GM19238 (cell line): ENCODE data around the gene RNF31.

Source experiments
- DNase-seq: peaks from one replicate; pipeline ENCODE4 v3.0.0; 2011; ENCODE audit warnings: low spot score; ENCODE audit not compliant: insufficient read length

RNF31 gene

DNA sequence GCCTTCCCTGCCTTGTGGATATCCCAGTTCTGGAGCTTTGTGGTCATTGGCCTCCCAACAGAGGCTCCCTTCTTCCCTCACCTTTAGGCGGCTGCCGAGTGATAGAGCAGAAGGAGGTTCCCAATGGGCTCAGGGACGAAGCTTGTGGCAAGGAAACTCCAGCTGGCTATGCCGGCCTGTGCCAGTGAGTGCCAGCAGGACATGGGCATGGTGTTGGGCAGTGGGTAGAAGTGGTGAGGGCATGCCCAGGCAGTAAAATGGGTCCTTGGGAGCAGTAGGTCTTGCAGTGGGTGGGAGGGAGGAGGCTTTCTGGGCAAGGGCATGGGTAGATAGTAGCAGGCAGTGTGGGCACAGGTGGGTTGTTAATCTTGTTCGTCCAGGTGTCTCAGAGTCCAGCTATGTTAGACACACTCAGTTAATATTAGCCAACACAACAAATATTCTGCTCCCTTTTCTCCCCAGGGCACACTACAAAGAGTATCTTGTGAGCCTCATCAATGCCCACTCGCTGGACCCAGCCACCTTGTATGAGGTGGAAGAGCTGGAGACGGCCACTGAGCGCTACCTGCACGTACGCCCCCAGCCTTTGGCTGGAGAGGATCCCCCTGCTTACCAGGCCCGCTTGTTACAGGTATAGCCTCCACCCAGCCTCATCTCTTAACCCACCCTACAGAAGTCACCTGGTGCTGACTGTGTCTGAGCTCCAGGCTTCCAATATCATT lies 12.6 kb downstream of the RNF31 start:
- no peak for DNase-seq

DNA sequence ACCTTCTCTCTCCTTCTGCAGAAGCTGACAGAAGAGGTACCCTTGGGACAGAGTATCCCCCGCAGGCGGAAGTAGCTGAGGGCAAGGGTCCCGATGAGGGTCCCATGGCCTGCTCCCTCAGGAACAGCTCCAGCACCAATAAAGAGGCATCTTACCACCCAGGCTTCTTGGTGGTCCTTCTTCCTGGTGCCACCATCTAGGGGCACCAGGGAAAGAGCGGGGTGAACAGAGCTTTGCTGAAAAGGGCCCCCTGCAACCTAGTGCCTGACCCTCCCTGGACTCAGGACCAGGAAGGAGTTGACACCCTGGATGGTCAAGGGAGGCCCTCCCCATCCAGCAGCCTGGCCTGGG lies 13.2 kb downstream of the RNF31 start:
- DNase-seq: no peak

DNA sequence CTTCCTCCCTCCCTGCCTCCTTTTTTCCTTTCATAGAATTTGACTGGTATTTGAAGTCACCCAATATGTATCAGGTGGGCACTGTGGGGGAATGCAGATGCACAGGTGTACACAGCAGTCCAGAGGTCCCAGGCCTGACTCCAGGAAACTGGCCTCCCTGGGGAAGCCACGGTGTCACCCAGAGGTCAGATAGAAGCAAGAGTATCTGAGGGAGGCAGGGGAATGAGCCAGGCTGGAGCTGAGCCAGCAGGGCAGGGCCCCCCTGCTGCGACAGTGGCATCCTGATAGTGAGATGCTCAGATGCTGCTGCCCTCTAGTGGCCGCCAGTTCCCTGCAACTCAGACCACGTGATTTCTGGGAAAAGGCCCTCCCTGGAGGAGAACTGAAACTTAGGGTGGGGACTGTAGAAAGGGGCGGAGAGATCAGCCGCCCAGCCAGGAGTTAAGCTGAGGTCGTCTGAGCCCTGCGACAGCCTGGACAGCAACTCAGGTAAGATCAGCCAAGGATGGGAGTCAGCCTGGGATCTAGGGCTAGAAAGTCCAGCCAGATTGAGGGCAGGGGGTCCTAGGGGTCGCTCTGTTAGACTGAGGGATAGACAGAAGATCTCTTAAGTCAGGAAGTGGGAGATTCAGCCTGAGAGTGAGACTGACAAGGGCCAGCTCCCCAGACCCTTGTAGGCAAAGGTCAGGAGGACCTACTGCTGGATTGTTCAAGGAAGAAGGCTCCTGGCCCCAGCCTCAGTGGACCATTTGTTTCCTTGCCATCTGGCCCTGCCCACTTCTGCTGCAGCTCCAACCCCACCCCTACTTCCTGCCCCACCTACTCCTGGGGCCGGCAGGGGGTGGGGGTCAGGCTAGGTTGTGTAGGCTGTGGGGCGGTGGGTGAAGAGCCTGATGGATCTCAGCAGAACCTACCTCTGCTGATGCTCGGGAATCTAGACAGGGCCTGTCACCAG lies 13.8 kb downstream of the RNF31 start, which contains the start of gene IRF9:
TSS of gene IRF9 (plus strand) at position 416 of the 955 bp plus-strand sequence. CDS start 880 bp downstream, outside the sequence.
- peak; percentile 93 for DNase-seq

DNA sequence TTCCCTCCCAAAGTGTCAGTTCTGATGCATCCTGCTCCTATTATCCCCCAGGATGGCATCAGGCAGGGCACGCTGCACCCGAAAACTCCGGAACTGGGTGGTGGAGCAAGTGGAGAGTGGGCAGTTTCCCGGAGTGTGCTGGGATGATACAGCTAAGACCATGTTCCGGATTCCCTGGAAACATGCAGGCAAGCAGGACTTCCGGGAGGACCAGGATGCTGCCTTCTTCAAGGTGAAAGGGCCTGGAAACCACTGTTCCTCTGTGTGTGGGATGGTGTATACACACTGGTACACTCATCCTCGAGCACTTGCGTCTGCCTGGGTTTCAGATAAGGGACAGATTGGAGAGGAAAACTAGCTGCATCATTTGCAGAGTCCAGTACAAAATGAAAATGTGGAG lies 14.8 kb downstream of the RNF31 start:
- DNase-seq: no peak

DNA sequence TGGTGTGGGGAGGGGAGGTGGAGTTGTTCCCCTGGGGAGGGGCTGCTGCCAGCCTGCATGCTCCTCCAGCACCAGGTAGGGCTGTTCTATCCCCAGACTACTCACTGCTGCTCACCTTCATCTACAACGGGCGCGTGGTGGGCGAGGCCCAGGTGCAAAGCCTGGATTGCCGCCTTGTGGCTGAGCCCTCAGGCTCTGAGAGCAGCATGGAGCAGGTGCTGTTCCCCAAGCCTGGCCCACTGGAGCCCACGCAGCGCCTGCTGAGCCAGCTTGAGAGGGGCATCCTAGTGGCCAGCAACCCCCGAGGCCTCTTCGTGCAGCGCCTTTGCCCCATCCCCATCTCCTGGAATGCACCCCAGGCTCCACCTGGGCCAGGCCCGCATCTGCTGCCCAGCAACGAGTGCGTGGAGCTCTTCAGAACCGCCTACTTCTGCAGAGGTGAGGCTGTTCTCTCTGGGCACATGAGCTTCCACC lies 17.3 kb downstream of the RNF31 start:
- no peak for DNase-seq

DNA sequence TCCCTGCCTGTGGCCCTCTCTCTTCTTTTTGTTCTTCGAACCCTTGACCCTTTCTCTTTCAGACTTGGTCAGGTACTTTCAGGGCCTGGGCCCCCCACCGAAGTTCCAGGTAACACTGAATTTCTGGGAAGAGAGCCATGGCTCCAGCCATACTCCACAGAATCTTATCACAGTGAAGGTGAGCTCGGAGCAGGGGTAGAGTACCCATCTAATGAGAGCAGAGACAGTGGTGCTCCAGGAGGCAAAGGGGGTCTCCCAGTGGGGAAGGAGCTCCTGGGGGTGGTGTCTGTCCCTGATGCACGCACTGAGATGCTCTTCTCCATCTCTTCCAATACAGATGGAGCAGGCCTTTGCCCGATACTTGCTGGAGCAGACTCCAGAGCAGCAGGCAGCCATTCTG lies 18.5 kb downstream of the RNF31 start:
- DNase-seq: no peak

DNA sequence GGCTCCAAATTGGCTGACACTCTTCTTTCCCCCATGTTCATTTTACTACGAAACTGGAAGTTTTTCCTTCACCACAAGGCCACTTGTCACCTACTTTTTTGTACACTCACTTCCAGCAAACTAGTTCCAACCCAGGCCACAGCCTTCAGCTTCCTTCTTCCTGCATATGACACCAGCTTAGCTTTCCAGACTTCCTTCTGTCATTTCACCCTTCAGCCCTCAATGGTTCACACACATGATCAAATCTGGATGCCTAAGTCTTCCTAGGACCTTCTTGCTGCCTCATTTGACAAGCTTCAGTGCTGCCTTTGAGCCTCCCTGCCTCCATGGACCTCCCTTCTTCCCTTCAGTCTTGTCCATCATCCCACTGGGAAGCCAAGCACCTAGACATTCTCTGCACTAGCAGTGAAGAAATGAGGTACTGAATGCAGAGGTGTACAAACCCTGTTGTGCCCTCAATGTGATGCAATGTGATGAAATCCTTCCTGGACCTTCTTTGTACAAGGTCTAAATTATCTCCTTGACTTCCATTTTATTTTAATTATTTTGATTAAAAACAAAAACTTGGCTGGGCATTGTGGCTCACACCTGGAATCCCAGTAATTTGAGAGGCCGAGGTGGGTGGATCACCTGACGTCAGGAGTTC lies 20.3 kb downstream of the RNF31 start:
- DNase-seq: no peak

DNA sequence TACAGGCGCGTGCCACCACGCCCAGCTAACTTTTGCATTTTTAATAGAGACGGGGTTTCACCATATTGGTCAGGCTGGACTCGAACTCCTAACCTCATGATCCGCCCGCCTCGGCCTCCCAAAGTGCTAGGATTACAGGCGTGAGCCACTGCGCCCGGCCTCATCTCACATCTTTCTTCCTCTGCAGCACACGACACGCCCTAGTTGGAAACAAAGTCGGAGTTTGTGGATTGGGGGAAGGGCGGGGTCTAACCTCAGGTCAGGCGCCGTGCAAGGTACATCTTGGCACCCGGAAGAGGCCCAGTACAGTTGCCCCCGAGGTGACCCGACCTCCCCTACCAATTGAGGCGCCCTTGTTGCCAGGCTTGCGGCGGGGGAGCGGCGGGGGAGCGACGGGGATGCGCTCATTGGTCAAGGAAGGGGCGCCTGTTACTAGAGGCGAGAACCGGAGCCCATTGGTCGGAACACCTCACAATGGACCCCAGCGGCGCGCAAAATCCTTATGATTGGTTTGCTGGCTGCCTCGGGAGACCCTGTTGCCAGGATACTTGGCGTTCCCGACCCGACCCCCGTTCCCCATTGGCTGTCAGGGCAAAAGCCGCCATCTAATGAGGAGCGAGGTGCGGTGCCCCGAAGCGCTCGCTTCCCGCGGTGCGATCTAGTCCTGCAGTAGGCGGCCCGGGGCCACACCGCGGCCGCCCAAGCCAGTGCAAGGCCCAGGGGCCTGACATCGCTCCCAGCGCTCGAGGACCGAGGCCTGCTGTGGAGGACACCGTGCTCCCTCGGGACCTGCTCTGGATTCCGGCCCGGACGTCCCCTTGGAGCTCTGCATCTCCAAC lies 24.3 kb downstream of the RNF31 start, which contains the start of gene REC8:
TSS of gene REC8 (plus strand) at position 659 of the 839 bp plus-strand sequence. CDS start 473 bp downstream, outside the sequence.
- DNase-seq: peak; percentile 93

DNA sequence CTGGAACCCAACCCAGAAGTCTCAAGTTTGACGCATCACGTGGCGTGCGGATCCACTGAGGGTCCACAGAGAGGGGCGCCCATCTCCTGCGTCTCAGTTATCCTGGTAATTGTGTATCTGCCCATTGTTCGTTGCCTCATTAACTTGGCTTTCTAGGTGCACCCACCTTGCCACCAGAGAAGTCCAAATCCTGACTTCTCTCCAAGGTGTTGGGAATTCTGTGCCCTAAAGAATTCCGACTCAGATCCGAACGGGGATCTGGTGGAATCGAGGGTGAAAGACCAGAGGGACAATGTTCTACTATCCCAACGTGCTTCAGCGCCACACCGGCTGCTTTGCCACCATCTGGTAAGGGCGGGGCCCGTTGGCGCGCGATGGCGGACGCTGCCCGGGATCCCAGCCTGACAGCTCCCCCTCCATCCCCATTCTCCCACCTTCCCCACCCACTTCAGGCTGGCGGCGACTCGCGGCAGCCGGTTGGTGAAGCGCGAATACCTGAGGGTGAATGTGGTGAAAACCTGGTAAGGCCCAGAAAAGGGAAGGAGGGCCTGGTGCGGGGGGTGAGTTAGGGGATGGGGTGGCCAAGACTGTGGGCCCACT lies 25.1 kb downstream of the RNF31 start:
- DNase-seq: no peak

DNA sequence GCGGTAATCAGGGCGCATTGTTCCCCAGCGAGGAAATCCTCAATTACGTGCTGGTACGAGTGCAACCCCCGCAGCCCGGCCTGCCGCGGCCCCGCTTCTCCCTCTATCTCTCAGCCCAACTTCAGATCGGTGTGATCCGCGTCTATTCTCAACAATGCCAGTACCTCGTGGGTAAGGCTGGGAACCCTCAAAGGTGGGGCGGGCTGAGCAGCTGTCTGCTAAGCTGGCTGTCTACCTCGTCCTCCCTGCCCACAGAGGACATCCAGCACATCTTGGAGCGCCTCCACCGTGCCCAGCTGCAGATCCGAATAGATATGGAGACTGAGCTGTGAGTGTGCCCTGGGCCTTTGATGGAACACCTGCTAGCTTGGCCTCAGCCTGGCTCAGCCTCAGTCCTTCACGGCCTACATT lies 25.6 kb downstream of the RNF31 start:
- DNase-seq: no peak

DNA sequence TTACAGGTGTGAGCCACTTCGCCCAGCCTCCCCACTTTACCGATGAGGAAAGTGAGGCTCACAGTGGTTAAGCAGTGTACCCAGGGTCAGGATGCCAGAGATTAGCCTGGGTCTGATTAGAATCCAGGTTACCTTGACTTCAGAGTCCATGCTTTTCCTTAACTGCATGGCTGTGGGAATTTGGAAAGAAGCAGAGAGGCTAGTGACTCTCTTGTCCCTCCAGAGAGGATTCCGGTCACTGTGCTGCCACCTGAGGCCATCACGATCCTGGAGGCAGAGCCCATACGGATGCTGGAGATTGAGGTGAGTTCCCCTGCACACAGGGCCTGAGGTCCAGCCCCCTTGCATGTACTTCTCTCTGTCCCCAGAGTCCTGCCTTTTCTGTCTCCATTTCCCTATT lies 29.3 kb downstream of the RNF31 start:
- DNase-seq: no peak

DNA sequence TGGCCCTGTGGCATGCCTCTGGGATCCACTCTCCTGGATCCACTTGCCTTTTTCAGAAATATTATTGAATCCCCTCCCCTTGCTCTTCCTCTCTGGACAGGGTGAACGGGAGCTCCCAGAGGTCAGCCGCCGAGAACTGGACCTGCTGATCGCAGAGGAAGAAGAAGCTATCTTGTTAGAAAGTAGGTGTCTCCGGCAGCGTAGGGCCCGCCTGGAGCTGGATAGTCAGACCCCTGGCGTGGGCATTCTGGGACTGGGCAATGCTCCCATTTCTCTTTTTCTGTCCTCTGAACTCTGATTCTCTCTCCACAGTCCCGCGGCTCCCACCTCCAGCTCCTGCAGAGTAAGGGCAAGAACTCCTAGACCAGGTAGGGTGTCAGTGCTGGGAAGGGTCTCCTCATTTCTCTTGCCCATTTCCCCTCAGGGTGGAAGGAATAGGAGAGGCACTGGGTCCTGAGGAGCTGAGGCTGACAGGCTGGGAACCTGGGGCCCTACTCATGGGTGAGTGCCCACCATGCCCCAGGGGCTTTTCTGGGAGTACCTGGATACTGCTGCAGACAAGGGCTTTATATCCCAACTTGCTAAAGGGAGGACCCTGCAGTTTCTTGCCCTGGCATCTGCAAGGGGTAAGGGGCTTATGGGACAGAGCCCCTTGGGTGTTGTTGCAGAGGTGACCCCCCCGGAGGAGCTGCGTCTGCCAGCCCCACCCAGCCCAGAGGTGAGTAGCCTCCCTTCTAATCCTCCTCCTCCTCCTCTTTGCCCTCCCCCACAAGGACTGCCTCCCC lies 29.9 kb downstream of the RNF31 start:
- DNase-seq: no peak

DNA sequence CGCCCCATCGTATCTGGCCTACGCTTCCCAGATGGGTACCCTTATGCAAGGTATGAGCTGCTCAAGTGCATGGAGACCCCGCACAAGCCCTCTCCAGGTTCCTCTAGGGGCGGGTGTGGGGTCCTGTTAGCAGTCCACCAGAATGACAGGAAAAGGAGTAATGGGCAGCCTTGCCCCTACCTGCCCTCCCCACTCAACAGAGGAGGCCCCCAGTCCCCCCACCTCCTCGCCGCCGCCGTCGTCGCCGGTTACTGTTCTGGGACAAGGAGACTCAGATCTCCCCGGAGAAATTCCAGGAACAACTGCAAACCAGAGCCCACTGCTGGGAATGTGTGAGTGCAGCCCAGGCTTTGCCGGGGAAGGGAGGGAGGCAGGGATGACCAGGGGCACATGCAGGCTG lies 30.6 kb downstream of the RNF31 start:
- DNase-seq: no peak

DNA sequence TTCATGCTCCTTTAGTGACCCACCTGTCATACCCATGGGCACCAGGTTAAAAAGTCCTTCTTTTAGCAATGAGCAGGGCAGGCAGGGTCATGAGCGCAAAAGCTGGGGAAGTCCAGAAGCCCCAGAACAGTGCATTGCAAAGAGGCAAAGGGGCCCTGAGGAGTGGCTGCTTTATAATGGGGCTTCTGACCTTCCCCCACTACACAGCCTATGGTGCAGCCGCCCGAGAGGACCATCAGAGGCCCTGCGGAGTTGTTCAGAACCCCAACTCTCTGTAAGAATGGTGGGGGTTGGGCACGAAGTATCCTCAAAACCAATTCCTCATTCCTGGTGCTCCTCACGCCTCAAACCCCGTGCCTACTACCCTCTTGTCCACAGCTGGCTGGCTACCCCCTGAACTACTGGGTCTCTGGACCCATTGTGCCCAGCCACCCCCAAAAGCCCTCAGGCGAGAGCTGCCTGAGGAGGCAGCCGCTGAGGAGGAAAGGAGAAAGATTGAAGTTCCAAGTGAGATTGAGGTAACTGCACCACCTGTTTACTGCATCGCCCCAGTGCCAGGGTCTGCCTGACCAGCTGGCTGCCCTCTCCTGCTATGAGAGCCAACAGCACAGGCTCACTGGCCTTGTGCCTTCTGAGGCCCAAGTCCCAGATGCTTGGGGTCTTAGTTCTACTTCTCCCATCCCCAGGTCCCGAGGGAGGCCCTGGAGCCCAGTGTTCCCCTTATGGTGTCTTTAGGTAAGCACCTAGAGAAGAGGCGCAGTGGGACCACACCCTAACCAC lies 31.3 kb downstream of the RNF31 start:
- DNase-seq: no peak

DNA sequence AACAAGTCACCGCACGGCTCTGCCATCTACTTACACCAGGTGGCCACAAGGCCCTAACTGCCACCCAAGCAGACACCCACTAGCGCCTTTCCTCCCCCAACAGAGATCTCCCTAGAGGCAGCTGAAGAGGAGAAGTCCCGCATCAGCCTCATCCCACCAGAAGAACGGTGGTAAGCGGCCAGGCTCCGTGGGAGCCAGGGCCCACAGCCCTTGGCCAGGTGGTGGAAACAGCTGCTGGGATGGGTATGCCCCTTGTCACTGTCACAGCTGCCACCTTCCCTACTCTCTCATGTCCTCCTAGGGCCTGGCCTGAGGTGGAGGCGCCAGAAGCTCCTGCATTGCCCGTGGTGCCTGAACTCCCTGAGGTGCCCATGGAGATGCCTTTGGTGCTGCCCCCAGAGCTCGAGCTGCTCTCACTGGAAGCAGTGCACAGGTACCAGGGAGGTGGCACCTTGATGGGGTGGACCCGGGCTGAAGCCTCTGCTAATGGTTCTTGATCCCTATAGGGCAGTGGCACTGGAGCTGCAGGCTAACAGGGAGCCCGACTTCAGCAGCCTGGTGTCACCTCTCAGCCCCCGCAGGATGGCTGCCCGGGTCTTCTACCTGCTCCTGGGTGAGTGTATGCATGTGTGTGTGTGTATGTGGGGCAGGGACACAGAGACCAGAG lies 32.1 kb downstream of the RNF31 start:
- no peak for DNase-seq

DNA sequence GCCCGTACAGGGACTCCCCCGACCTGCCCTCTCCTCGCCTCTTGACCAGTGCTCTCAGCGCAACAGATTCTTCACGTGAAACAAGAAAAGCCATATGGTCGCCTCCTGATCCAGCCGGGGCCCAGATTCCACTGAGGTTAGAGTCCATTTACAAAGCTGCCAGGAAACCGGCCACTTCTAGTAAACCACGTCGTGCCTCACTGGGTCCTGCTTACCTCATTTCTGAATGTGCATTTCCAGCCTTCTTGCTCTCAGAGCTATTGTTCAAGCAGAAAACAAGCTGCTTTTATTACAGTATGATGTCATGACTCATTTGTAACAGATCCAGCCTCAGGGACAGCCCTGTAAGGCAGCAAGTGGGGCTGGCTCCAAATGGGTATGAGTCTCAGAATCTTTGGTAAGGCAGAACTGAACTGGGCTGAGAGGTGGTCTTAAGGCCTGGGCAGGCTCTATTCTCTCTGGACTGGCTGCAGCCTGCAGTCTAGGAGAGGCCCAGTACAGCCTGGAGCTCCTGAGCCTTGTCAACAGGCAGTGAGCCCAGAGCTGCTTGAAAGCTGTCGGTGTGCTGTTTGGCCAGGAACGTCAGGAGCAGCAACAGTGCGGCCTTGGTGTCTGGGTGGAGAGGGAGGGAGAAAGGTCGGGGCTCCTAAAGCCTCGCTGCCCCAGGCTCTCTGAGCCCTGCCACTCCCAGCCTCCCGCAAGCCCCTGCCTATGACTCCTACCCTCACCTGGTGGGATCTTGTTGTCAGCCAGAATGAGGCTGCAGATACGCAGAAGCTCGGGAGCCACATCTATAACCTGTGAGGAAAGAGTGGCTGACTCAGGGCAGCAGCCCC lies 32.9 kb downstream of the RNF31 start:
- no peak for DNase-seq

DNA sequence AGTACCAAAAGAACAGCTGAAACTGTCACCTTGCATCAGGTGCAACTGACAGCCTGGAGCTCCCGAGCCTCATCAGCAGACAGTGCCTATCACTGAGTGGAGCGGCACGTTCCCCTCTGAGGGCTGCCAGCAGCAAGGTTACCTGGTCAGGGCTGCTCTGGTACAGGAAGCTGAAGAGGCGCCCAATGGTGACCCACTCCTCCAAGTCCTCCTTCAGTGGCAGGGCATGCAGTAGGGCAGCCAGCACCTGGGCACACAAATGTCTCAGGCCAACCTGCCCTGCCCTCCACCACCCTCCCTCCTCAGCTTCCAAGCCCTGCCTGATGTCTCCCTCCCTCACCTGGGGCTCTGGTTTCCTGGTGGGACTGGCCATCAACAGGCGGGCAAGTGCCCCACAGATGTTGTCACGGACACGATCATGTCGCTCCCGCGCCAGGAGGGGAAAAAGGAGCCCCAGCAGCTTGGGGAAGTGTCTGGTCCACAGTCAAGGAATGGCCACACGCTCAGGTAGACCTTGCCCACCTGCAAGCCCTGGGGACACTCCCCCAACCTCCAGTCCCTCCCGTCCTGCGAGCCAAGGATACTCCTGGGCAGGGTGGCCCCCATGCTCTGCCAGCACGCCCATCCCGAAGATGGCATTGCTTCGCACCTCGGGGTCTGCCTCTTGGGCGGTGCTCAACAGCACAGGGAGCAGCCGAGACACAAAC lies 34.2 kb downstream of the RNF31 start:
- DNase-seq: no peak
